GM10847 (cell line): ENCODE data around the gene IQCB1.
A peak's percentile ranks its signal among the peaks of the same experiment; 100 is the strongest.

Experiments used
- POLR2A ChIP-seq: IDR thresholded peaks from 2 replicates; pipeline ENCODE4 v1.6.1; 2011; ENCODE audit not compliant: insufficient read length; ENCODE audit errors: extremely low read depth

The IQCB1 gene

DNA sequence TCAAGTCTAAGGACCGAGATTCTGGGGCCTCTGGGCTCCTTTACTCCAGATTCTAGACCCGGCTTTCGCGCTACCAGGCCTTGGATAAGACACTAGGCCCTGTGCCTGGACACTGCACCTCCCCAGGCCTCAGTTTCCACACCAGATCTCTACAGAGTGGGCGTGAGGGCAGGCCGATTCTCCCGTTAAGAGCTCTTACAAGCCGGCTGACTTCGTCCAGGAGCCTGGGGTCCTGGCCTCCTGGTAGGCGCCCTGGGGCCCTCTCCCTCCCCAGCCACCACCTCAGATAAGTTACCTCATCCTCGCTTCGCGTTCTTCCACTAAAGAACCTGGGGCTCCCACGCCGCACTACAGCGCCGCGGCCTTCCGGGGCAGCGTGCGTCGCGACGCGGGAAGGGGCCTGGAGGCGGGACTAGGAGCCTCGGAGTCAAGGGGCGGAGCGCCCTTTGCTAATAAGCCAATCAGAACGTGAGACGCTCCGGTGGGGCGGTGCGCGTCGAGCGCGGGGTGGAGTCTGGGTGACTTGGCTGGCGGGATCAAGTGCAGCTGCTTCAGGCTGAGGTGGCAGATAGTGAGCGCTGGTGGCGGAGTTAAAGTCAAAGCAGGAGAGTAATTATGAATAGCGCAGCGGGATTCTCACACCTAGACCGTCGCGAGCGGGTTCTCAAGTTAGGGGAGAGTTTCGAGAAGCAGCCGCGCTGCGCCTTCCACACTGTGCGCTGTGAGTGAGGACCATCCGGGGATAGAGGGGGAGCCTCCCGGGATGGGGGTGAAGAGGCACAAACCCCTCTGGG, at the start of gene IQCB1, which contains the start of gene EAF2:
IQCB1 (minus strand) TSS at position 390 of the 794 bp plus-strand sequence. CDS start 6,100 bp downstream, outside the sequence.
EAF2 (plus strand) TSS at position 539 of the 794 bp plus-strand sequence; CDS start at position 616, 77 bp downstream.
- TF ChIP-seq POLR2A = peak; percentile 95

DNA sequence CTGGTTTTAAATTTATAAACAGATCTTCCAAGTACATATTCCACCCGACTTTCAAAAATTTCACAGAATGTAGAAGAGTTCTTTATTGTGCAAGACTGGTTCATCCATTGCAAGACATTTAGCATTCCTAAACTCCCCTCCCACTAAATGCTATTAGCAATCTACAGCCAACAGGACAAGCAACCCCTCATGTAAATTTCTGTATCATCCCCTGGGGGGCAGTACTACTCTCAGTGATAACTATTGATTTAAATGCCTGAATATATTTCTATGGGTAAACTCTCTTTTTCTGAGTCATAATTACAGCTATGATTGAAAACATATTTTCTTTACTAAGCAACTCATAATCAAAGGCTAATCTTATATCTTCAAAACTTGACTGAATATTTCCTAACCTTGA, 48.6 kb upstream of the IQCB1 start:
- no peak for TF ChIP-seq POLR2A

GRCh38 chr3:121878411-121878810, 43.6 kb upstream of the IQCB1 start:
- TF ChIP-seq POLR2A = no peak

DNA sequence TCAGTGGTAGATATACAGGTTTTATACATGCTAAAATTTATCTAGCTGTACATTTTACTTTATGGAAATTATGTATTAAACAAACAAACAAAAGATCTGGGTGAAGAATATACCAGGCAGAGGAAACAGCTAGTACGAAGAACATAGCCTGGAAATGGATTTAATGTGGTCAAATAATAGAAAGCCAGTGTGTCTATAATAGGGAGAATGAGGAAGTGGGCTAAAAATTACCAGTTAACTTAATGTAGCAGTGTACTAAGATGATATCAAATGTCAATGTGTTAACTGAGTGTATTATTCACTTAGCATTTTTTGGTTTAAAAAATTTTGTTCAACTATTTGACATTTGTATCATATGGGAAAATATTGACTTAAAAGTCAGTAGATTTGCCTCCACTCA, 36.6 kb upstream of the IQCB1 start:
- no peak for TF ChIP-seq POLR2A

GRCh38 chr3:121870717-121871116, 35.9 kb upstream of the IQCB1 start:
- no peak for TF ChIP-seq POLR2A

GRCh38 chr3:121869736-121870135, 34.9 kb upstream of the IQCB1 start:
- TF ChIP-seq POLR2A = no peak

DNA sequence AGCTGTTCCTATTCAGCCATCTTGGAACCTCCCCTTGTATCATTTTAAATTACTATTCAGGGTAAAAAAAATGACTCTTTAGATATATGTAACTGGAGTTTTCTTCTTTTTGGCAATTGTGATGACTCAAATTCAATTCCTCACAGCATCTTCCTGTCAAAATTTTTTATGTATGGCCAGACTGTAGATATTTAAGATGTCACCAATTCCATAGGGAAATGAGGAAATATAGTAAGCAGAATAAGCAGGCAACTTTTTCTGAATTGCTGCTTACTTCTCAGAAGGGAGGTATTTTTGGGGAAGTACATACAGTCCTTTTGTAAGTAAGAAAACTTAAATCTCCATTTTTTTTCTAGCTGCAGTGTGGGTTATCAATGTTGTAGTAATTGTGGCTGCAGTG, 28.9 kb upstream of the IQCB1 start:
- no peak for TF ChIP-seq POLR2A

- TF ChIP-seq POLR2A = no peak
Measured at GRCh38 chr3:121855555-121855954, 20.7 kb upstream of the IQCB1 start.

DNA sequence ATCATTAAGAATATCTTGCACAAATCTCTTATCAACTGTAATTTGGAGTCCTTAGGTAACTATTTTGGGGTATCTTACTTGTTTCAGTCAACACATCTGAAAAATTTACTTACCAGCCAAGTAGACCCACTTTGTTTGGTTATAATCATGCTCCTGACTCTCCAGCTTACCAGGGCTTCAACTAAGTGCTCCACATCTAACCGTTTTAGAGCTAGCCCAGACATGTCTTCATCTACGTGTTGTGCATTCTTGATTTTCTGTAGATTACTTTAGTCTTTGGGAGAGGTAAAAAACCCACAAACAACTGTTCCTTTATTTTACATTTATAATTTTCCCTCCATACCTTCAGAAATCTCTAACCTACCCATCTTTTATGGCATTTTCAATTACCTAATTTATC, 17.4 kb upstream of the IQCB1 start:
- no peak for TF ChIP-seq POLR2A

DNA sequence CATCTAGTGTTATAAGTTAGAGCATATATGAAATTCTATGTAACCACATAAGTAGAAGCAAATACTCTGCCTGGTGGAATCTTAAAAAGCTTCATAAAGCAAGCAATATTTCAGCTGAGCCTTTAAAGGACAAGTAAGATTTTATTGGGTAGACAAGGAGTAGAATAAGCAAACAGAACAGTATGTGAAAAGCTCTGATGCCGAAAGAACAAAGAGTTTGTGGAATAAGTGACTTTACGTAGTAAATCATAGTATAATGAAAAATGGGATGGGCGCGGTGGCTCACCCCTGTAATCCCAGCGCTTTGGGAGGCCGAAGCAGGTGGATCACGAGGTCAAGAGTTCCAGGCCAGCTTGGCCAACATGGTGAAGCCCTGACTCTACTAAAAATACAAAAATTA, 10.0 kb upstream of the IQCB1 start:
- TF ChIP-seq POLR2A = no peak

DNA sequence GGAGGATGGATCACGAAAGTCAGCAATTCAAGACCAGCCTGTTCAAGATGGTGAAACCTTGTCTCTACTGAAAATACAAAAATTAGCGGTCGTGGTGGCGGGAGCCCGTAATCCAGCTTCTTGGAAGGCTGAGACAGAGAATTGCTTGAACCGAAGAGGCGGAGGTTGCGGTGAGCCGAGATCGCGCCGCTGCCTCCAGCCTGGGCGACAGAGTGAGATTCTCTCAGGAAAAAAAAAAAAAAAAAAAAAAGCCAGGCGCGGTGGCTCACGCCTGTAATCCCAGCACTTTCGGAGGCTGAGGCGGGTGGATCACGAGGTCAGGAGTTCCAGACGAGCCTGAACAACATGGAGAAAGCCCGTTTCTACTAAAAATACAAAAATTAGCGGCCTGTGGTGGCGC, 5.1 kb upstream of the IQCB1 start:
- TF ChIP-seq POLR2A = no peak

DNA sequence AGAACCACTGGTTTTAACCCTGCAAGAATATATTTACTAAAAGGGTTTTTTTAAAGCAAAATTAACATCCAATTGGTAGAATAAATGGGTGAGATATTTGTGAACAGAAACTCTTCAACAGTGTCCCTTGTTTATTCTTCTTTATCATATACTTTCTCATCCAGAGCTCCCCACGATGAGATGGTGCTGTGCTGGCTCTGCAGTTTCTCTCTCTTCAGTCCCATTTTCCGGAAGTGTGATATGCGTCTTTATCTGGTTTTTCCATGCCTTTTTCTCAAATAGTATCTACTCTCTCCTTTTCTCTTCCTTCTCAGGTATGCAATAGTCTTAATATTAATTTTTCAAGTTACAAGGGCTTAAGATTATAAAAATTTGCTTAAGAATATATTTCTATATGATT, 1.6 kb upstream of the IQCB1 start:
- no peak for TF ChIP-seq POLR2A

GRCh38 chr3:121836064-121836463, 1.2 kb upstream of the IQCB1 start:
- no peak for TF ChIP-seq POLR2A

GRCh38 chr3:121835465-121835801, 573 bp upstream of the IQCB1 start:
- TF ChIP-seq POLR2A = no peak

DNA sequence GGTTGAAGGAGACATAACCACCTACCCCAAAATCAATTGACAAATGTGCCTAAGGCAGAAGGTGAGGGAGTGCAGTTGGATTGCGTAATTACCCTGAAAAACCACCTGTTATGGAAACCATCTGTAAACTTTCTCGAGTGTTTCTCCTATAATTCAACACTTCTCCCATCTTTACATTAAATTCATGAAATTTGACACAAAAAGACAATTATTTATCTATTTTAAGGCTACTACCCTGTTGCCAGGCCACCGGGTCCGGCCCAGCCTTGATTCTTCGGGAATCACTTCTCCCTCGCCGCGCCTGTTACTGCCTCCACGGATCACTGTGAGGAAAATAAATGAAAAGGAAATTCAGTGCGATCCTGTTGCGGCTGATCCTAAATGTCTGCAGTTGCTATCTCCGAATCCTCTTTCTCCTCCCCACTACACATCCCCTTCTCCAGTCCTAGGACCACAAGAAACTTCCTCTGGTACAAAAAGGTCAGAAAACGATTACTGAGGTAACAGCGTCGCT, 646 bp downstream of the IQCB1 start:
- TF ChIP-seq POLR2A = no peak

GRCh38 chr3:121822973-121823372, 11.9 kb downstream of the IQCB1 start:
- TF ChIP-seq POLR2A = no peak
